SU-DHL-6 (cell line): Measurements from ENCODE around the gene BID.

Experiments used
- CTCF ChIP-seq: fragments of 200-600 bp; sonication (generic); IDR thresholded peaks from one replicate; pipeline ENCODE4 v1.5.1; 2017; ENCODE audit warnings: antibody characterized with exemption, mild to moderate bottlenecking, low read length, moderate library complexity; ENCODE audit not compliant: insufficient read depth, poor library complexity, severe bottlenecking
- EZH2phosphoT487 ChIP-seq: fragments of 200-600 bp; sonication (generic), shearing (Covaris generic); conservative IDR thresholded peaks from 2 replicates; pipeline ENCODE4 v1.6.1; 2018; ENCODE audit warnings: mild to moderate bottlenecking, antibody characterized with exemption, low read length, moderate library complexity, mixed read lengths

GRCh38 chr22:17795661-17796548 is 21.6 kb upstream of the BID start:
- TF ChIP-seq CTCF = no peak
- TF ChIP-seq EZH2phosphoT487 = no peak
